HUES48 (cell line): ENCODE data around the gene PRKCQ.
"Not testable (repeated sequence)": the region's sequence is repeated elsewhere in the genome, so short reads cannot be mapped to it uniquely, and the experiment has no call there.

Source experiments
- H3K27ac ChIP-seq: one replicate; pipeline ENCODE4 v1.7.0; 2013; ENCODE audit warnings: low read depth, low read length, inconsistent platforms
- H3K27me3 ChIP-seq: 2 replicates; pipeline ENCODE4 v1.6.1; 2013; ENCODE audit warnings: mild to moderate bottlenecking, low read length; ENCODE audit not compliant: control insufficient read depth, insufficient read depth
- H3K36me3 ChIP-seq: 2 replicates; pipeline ENCODE4 v1.6.1; 2013; ENCODE audit warnings: low read length; ENCODE audit not compliant: control insufficient read depth, insufficient read depth
- H3K4me1 ChIP-seq: 2 replicates; pipeline ENCODE4 v1.6.1; 2013; ENCODE audit warnings: mild to moderate bottlenecking, low read length; ENCODE audit not compliant: control insufficient read depth, insufficient read depth
- H3K4me3 ChIP-seq: 2 replicates; pipeline ENCODE4 v1.5.1; 2013; ENCODE audit warnings: mild to moderate bottlenecking, low read depth, low read length
- H3K9ac ChIP-seq: 2 replicates; pipeline ENCODE4 v1.6.1; 2013; ENCODE audit warnings: mild to moderate bottlenecking, low read depth, low read length, moderate library complexity
- H3K9me3 ChIP-seq: 2 replicates; pipeline ENCODE4 v1.6.1; 2013; ENCODE audit warnings: low read length; ENCODE audit not compliant: control insufficient read depth, insufficient read depth

Gene PRKCQ

GRCh38 chr10:6595499-6595898 is 15.4 kb upstream of the PRKCQ start:
- H3K4me3 ChIP-seq: no peak overlapping the region
- H3K36me3 ChIP-seq: no peaks in the 10 kb centered on the region
- H3K9ac ChIP-seq: no peak overlapping the region
- H3K27ac ChIP-seq: no peak overlapping the region
- H3K27me3 ChIP-seq: no peaks in the 10 kb centered on the region
- 0 out of 2 replicates have a peak, but pooled peaks cover 3% of the 10 kb centered on the region for H3K4me1 ChIP-seq
- no peaks in the 10 kb centered on the region for H3K9me3 ChIP-seq

GRCh38 chr10:6593241-6593671 is 13.2 kb upstream of the PRKCQ start:
- Histone ChIP-seq H3K27me3 (no peaks in the 10 kb centered on the region), H3K27ac (no peak overlapping the region), H3K9me3 (no peaks in the 10 kb centered on the region), H3K9ac (no peak overlapping the region), H3K36me3 (no peaks in the 10 kb centered on the region), H3K4me1 (0 out of 2 replicates have a peak, but pooled peaks cover 3% of the 10 kb centered on the region), H3K4me3 (no peak overlapping the region)

GRCh38 chr10:6592080-6592479 is 12.0 kb upstream of the PRKCQ start:
- Histone ChIP-seq H3K4me1 (0 out of 2 replicates have a peak, but pooled peaks cover 3% of the 10 kb centered on the region), H3K9me3 (no peaks in the 10 kb centered on the region), H3K4me3 (no peak overlapping the region), H3K36me3 (no peaks in the 10 kb centered on the region), H3K9ac (no peak overlapping the region), H3K27ac (no peak overlapping the region), H3K27me3 (no peaks in the 10 kb centered on the region)

- Histone ChIP-seq H3K27ac (no peak overlapping the region), H3K9me3 (no peaks in the 10 kb centered on the region), H3K4me3 (no peak overlapping the region), H3K36me3 (0 out of 2 replicates have a peak, but pooled peaks cover under 1% of the 10 kb centered on the region), H3K27me3 (no peaks in the 10 kb centered on the region), H3K4me1 (0 out of 2 replicates have a peak, but pooled peaks cover 3% of the 10 kb centered on the region), H3K9ac (no peak overlapping the region)
Observed at GRCh38 chr10:6591668-6592067, 11.6 kb upstream of the PRKCQ start.

GRCh38 chr10:6590100-6590499 is 10.0 kb upstream of the PRKCQ start:
- Histone ChIP-seq H3K9me3 (no peaks in the 10 kb centered on the region), H3K27ac (no peak overlapping the region), H3K36me3 (peaks cover 12% of the 10 kb centered on the region), H3K4me1 (no peaks in the 10 kb centered on the region), H3K27me3 (no peaks in the 10 kb centered on the region), H3K9ac (no peak overlapping the region), H3K4me3 (no peak overlapping the region)

- Histone ChIP-seq H3K36me3 (peaks cover 18% of the 10 kb centered on the region), H3K4me1 (no peaks in the 10 kb centered on the region), H3K27me3 (no peaks in the 10 kb centered on the region), H3K9me3 (no peaks in the 10 kb centered on the region), H3K4me3 (no peak overlapping the region), H3K27ac (no peak overlapping the region), H3K9ac (no peak overlapping the region)
Observed at GRCh38 chr10:6589287-6590094, 9.4 kb upstream of the PRKCQ start.

- H3K27me3 ChIP-seq: no peaks in the 10 kb centered on the region
- peaks cover 24% of the 10 kb centered on the region for H3K36me3 ChIP-seq
- H3K27ac ChIP-seq: no peak overlapping the region
- no peaks in the 10 kb centered on the region for H3K9me3 ChIP-seq
- H3K4me3 ChIP-seq: no peak overlapping the region
- H3K4me1 ChIP-seq: no peaks in the 10 kb centered on the region
- no peak overlapping the region for H3K9ac ChIP-seq
Observed at GRCh38 chr10:6588845-6589244, 8.8 kb upstream of the PRKCQ start.

- H3K27ac ChIP-seq: no peak overlapping the region
- no peaks in the 10 kb centered on the region for H3K27me3 ChIP-seq
- H3K36me3 ChIP-seq: peaks cover 32% of the 10 kb centered on the region
- H3K9ac ChIP-seq: no peak overlapping the region
- no peaks in the 10 kb centered on the region for H3K9me3 ChIP-seq
- no peaks in the 10 kb centered on the region for H3K4me1 ChIP-seq
- no peak overlapping the region for H3K4me3 ChIP-seq
Observed at GRCh38 chr10:6588082-6588481, 8.0 kb upstream of the PRKCQ start.

GRCh38 chr10:6586501-6586900 is 6.4 kb upstream of the PRKCQ start:
- H3K9me3 ChIP-seq: no peaks in the 10 kb centered on the region
- H3K9ac ChIP-seq: no peak overlapping the region
- H3K36me3 ChIP-seq: peaks cover 38% of the 10 kb centered on the region
- no peaks in the 10 kb centered on the region for H3K27me3 ChIP-seq
- no peak overlapping the region for H3K4me3 ChIP-seq
- H3K4me1 ChIP-seq: peaks cover 6% of the 10 kb centered on the region
- no peak overlapping the region for H3K27ac ChIP-seq

- Histone ChIP-seq H3K4me3 (no peak overlapping the region), H3K9me3 (no peaks in the 10 kb centered on the region), H3K36me3 (peaks cover 38% of the 10 kb centered on the region), H3K27ac (no peak overlapping the region), H3K4me1 (peaks cover 18% of the 10 kb centered on the region), H3K9ac (no peak overlapping the region), H3K27me3 (peaks cover 9% of the 10 kb centered on the region)
Observed at GRCh38 chr10:6583447-6583846, 3.4 kb upstream of the PRKCQ start.

GRCh38 chr10:6582913-6583312 is 2.8 kb upstream of the PRKCQ start:
- not testable (repeated sequence) for H3K4me3 ChIP-seq, H3K9ac ChIP-seq, H3K27ac ChIP-seq, H3K27me3 ChIP-seq, H3K9me3 ChIP-seq
- Histone ChIP-seq H3K4me1 (peaks cover 23% of the 10 kb centered on the region), H3K36me3 (peaks cover 38% of the 10 kb centered on the region)
